Bronchial epithelial cell (primary cell): ENCODE measurements around the gene MBP. TPM values are rescaled to one million over a fixed set of nuclear protein-coding genes. Genes with fewer than 3 reads are reported as not detected.

Experiments
- DNase-seq: peaks from one replicate; pipeline ENCODE4 v3.0.0-alpha.2; 2010; ENCODE audit warnings: low read depth
- FAIRE-seq: peaks from 2 replicates; lab custom pipeline; 2011; peaks lifted over from hg19 to GRCh38; lab: Jason Lieb, UNC
- H3K27me3 ChIP-seq: 2 replicates; pipeline ENCODE4 v1.5.1; 2011; ENCODE audit warnings: low read length; ENCODE audit not compliant: control insufficient read depth, insufficient read depth
- H3K36me3 ChIP-seq: 2 replicates; pipeline ENCODE4 v1.5.1; 2011; ENCODE audit warnings: low read length; ENCODE audit not compliant: control insufficient read depth, insufficient read depth
- H3K4me3 ChIP-seq: 2 replicates; pipeline ENCODE4 v1.5.1; 2011; ENCODE audit warnings: mild to moderate bottlenecking, low read depth, low read length, control low read depth
- CTCF ChIP-seq: IDR thresholded peaks from 2 replicates; pipeline ENCODE4 v1.5.1; 2011; ENCODE audit warnings: mild to moderate bottlenecking, moderate library complexity, low read length, control low read depth, inconsistent platforms; ENCODE audit not compliant: insufficient read depth, severe bottlenecking
- total RNA-seq: library from RNA; depleted of rRNA; stranded (reverse); fragments of >200 nt; gene quantifications from 2 replicates; pipeline ENCODE4 v1.2.1, GENCODE V29; 2014

The MBP gene
- total RNA-seq, 1 donor from 2014 or later = 26.6 TPM

GRCh38 chr18:76962851-76963250 is 169.7 kb downstream of the MBP start:
- DNase-seq (no peak), FAIRE-seq (no peak)
- H3K4me3 ChIP-seq = no peak overlapping the region
- H3K36me3 ChIP-seq = peaks cover 9% of the 10 kb centered on the region
- TF ChIP-seq CTCF = no peak
- no peaks in the 10 kb centered on the region for H3K27me3 ChIP-seq

- no peak overlapping the region for H3K4me3 ChIP-seq
- no peaks in the 10 kb centered on the region for H3K27me3 ChIP-seq
- H3K36me3 ChIP-seq = peaks cover 11% of the 10 kb centered on the region
- no peak for FAIRE-seq
- DNase-seq = no peak
- TF ChIP-seq CTCF = no peak
Observed at GRCh38 chr18:76960528-76961035, 172.0 kb downstream of the MBP start.

GRCh38 chr18:76959605-76960004 is 173.0 kb downstream of the MBP start:
- Histone ChIP-seq H3K4me3 (no peak overlapping the region), H3K36me3 (peaks cover 11% of the 10 kb centered on the region), H3K27me3 (no peaks in the 10 kb centered on the region)
- TF ChIP-seq CTCF = no peak
- DNase-seq (no peak), FAIRE-seq (no peak)

GRCh38 chr18:76958692-76959341 is 173.8 kb downstream of the MBP start:
- H3K4me3 ChIP-seq = no peak overlapping the region
- no peak for DNase-seq
- peaks cover 11% of the 10 kb centered on the region for H3K36me3 ChIP-seq
- TF ChIP-seq CTCF = no peak
- H3K27me3 ChIP-seq = no peaks in the 10 kb centered on the region
- no peak for FAIRE-seq

GRCh38 chr18:76957384-76958355 is 174.9 kb downstream of the MBP start:
- TF ChIP-seq CTCF = no peak
- DNase-seq (no peak), FAIRE-seq (no peak)
- H3K27me3 ChIP-seq = no peaks in the 10 kb centered on the region
- H3K36me3 ChIP-seq = peaks cover 11% of the 10 kb centered on the region
- no peak overlapping the region for H3K4me3 ChIP-seq
